Measurements from ENCODE around the gene SDK2. TPM values are rescaled to one million over a fixed set of nuclear protein-coding genes. Genes with fewer than 3 reads are reported as not detected.

SDK2 gene
- under 1 TPM; under 0.01 to 0.49 (median 0.08) TPM for total RNA-seq

- TF ChIP-seq CTCF (IDR thresholded peaks at IDR 0.05; ENCODE audit: low read depth) = no peak
These were observed at the start of gene SDK2 for GRCh38 chr17:73644145-73645049. SDK2 (minus strand) TSS chr17:73644445; CDS start chr17:73644088, 357 bp downstream.

- TF ChIP-seq CTCF (IDR thresholded peaks at IDR 0.05; ENCODE audit: low read depth) = no peak
These were observed 48.8 kb upstream of the SDK2 start for GRCh38 chr17:73693071-73693470.

GRCh38 chr17:73691321-73691766 lies 47.1 kb upstream of the SDK2 start:
- TF ChIP-seq CTCF (IDR thresholded peaks at IDR 0.05; ENCODE audit: low read depth) = no peak

GRCh38 chr17:73690676-73691075 lies 46.4 kb upstream of the SDK2 start:
- no peak for TF ChIP-seq CTCF (IDR thresholded peaks at IDR 0.05; ENCODE audit: low read depth)

GRCh38 chr17:73689596-73690275 lies 45.5 kb upstream of the SDK2 start:
- no peak for TF ChIP-seq CTCF (IDR thresholded peaks at IDR 0.05; ENCODE audit: low read depth)

GRCh38 chr17:73686961-73687360 lies 42.7 kb upstream of the SDK2 start:
- TF ChIP-seq CTCF (IDR thresholded peaks at IDR 0.05; ENCODE audit: low read depth) = no peak

- TF ChIP-seq CTCF (IDR thresholded peaks at IDR 0.05; ENCODE audit: low read depth) = no peak
These were observed 41.9 kb upstream of the SDK2 start for GRCh38 chr17:73686126-73686525.
